Mucosa of stomach (tissue), 1 donor: ENCODE data around the gene LRRC10.
A peak's percentile ranks its signal among the peaks of the same experiment; 100 is the strongest.

Experiments used
- H3K27me3 ChIP-seq: one replicate; pipeline ENCODE4 v1.7.0; 2013; ENCODE audit warnings: mild to moderate bottlenecking, low read length; ENCODE audit not compliant: control insufficient read depth, insufficient read depth
- H3K36me3 ChIP-seq: one replicate; pipeline ENCODE4 v1.7.0; 2013; ENCODE audit warnings: low read length; ENCODE audit not compliant: control insufficient read depth, insufficient read depth
- H3K4me1 ChIP-seq: one replicate; pipeline ENCODE4 v1.7.0; 2013; ENCODE audit warnings: mild to moderate bottlenecking, low read length; ENCODE audit not compliant: control insufficient read depth, insufficient read depth
- H3K4me3 ChIP-seq: one replicate; pipeline ENCODE4 v1.7.0; 2013; ENCODE audit warnings: low read length
- H3K9ac ChIP-seq: one replicate; pipeline ENCODE4 v1.7.0; 2013; ENCODE audit warnings: mild to moderate bottlenecking, low read length, moderate library complexity
- H3K9me3 ChIP-seq: one replicate; pipeline ENCODE4 v1.7.0; 2013; ENCODE audit warnings: mild to moderate bottlenecking, low read length, moderate library complexity; ENCODE audit not compliant: control insufficient read depth
- donor health status: Pancreatic carcinoma.

LRRC10 gene

GRCh38 chr12:69585189-69586062 is 25.3 kb downstream of the LRRC10 start, which contains the start of gene CCT2:
CCT2 (plus strand) TSS chr12:69585459; CDS start chr12:69585522, 63 bp downstream.
- Histone ChIP-seq H3K36me3 (no peaks in the 10 kb centered on the region), H3K27me3 (no peaks in the 10 kb centered on the region), H3K4me1 (no peaks in the 10 kb centered on the region), H3K9me3 (no peaks in the 10 kb centered on the region), H3K9ac (peak within 1 kb of the TSS; percentile 89), H3K4me3 (peak within 1 kb of the TSS; percentile 99)

GRCh38 chr12:69583203-69583602 is 27.5 kb downstream of the LRRC10 start:
- Histone ChIP-seq H3K36me3 (no peaks in the 10 kb centered on the region), H3K27me3 (no peaks in the 10 kb centered on the region), H3K4me1 (no peaks in the 10 kb centered on the region), H3K9ac (no peak overlapping the region), H3K4me3 (no peak overlapping the region), H3K9me3 (no peaks in the 10 kb centered on the region)

DNA sequence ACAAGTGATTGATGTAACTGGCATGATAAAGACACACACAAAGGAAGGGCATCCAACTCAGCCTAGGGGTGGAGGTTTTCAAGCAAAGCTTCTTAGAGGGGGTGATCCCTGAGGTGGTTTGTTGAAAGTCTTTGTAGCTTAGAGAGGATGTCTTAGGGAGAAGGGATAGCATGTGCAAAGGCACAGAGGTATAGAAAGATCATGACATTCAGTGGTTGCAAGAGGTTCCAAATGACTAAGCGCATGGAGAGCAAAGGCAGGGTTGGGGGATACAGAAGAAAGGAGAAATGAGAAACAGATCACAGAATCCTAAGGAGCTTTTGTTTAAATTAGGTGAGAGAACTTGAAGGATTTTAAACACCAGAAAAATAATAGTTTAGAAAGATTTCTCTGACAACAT is 30.6 kb downstream of the LRRC10 start:
- Histone ChIP-seq H3K9ac (no peak overlapping the region), H3K27me3 (no peaks in the 10 kb centered on the region), H3K36me3 (no peaks in the 10 kb centered on the region), H3K9me3 (no peaks in the 10 kb centered on the region), H3K4me1 (no peaks in the 10 kb centered on the region), H3K4me3 (no peak overlapping the region)

DNA sequence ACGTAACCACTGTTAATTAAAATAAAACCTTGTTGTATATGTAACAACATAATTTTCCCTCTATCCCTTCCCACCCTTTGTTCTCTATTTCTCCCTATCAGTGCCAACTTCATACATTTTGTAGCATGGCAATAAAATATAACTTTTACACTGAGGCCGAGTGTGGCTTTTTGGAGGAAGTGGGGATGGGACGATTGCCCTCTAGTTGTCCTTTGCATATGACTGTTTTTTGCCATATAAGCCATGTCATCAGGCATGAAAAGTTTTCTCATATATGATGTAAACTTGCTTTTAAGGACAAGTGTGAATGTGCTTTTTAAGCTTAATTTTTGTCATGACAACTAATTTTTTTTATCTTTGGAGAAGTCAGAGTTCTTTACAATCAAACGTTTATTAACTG is 31.7 kb downstream of the LRRC10 start:
- Histone ChIP-seq H3K36me3 (no peaks in the 10 kb centered on the region), H3K4me3 (no peak overlapping the region), H3K9me3 (no peaks in the 10 kb centered on the region), H3K9ac (no peak overlapping the region), H3K27me3 (no peaks in the 10 kb centered on the region), H3K4me1 (no peaks in the 10 kb centered on the region)

GRCh38 chr12:69578283-69578682 is 32.4 kb downstream of the LRRC10 start:
- H3K4me1 ChIP-seq, result no peaks in the 10 kb centered on the region
- H3K27me3 ChIP-seq, result no peaks in the 10 kb centered on the region
- H3K9me3 ChIP-seq, result no peaks in the 10 kb centered on the region
- no peak overlapping the region for H3K4me3 ChIP-seq
- no peaks in the 10 kb centered on the region for H3K36me3 ChIP-seq
- H3K9ac ChIP-seq, result no peak overlapping the region

DNA sequence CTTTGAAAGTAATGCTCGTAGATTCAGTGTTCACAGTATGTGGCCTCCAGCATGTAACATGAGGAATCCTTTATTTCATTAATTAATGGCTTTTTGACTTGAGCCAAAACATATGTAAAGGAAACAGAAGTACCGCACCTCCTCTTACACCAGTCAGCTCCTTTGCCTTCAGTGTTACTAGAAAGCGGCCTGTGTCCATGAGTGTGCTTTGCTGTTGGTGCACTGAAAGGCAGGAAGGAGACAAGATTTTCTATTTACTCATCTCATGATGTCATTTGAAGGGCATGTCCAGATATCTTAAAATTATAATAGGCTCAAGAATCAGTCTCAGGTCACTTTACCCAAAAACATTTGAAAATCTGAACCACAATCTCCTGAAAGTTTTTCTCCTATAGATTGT is 35.4 kb downstream of the LRRC10 start:
- Histone ChIP-seq H3K4me1 (no peaks in the 10 kb centered on the region), H3K36me3 (no peaks in the 10 kb centered on the region), H3K4me3 (no peak overlapping the region), H3K27me3 (no peaks in the 10 kb centered on the region), H3K9me3 (no peaks in the 10 kb centered on the region), H3K9ac (no peak overlapping the region)

DNA sequence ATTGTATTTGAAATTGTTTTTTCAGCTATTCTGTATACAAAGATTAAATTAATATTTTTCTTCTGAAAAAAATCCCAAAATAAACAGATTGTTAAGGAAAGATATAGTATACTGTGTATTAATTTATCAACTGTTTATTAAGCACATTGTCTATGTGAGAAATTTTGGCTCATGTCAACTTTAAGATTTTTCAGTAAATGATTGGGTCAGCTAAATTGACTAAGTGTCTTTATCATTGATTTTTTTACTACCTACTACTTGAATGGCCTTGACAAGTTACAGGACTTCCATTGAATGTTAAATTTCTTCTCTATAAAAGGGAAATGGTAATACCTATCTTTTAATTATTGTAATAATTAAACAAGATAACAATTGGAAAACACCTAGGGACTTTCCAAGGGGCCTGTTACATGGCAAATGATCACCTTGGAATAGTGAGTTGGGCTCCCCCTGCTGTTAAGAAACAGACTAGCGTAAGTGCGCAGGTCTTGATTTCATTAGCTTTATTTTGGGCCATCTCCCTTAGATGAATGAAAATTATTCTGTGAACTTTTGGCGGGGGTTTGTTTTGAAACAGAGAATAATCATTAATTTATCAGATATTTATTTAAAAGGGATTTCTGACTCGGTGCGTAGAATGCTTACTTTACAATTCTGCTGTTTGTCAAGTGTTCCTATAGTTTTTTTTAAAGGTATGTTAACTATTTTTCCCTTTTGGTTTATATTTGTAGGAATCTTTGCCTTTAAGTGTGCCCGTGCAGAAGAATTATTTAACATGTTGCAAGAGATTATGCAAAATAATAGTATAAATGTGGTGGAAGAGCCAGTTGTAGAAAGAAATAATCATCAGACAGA is 39.9 kb downstream of the LRRC10 start:
- Histone ChIP-seq H3K9ac (no peak overlapping the region), H3K9me3 (no peaks in the 10 kb centered on the region), H3K4me1 (no peaks in the 10 kb centered on the region), H3K27me3 (no peaks in the 10 kb centered on the region), H3K4me3 (no peak overlapping the region), H3K36me3 (no peaks in the 10 kb centered on the region)

DNA sequence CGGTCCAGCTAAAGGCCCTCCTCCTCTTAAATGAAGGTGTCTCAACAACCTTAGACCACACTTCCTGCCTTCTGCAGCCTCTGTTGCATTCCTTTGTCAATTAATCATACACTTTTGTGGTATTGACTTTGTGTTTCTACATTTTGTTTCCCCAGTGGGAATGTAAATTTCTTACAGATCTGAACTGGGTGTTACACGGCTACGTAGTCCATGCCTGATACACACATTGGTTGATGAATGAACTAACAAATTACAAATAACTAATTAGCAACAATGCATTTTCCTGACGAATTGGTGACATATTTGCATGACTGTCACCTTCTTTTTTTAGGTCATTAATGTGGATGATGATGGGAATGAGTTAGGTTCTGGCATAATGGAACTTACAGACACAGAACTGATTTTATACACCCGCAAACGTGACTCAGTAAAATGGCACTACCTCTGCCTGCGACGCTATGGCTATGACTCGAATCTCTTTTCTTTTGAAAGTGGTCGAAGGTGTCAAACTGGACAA is 40.6 kb downstream of the LRRC10 start:
- H3K4me1 ChIP-seq, result no peaks in the 10 kb centered on the region
- no peak overlapping the region for H3K4me3 ChIP-seq
- no peaks in the 10 kb centered on the region for H3K36me3 ChIP-seq
- no peak overlapping the region for H3K9ac ChIP-seq
- no peaks in the 10 kb centered on the region for H3K27me3 ChIP-seq
- no peaks in the 10 kb centered on the region for H3K9me3 ChIP-seq

GRCh38 chr12:69569236-69569635 is 41.5 kb downstream of the LRRC10 start:
- H3K36me3 ChIP-seq, result no peaks in the 10 kb centered on the region
- no peaks in the 10 kb centered on the region for H3K4me1 ChIP-seq
- H3K4me3 ChIP-seq, result no peak overlapping the region
- H3K9me3 ChIP-seq, result no peaks in the 10 kb centered on the region
- H3K27me3 ChIP-seq, result no peaks in the 10 kb centered on the region
- no peak overlapping the region for H3K9ac ChIP-seq

- H3K36me3 ChIP-seq, result no peaks in the 10 kb centered on the region
- H3K4me1 ChIP-seq, result no peaks in the 10 kb centered on the region
- no peaks in the 10 kb centered on the region for H3K9me3 ChIP-seq
- H3K27me3 ChIP-seq, result no peaks in the 10 kb centered on the region
- H3K4me3 ChIP-seq, result no peak overlapping the region
- no peak overlapping the region for H3K9ac ChIP-seq
These were observed 44.1 kb downstream of the LRRC10 start for GRCh38 chr12:69566603-69567002.

DNA sequence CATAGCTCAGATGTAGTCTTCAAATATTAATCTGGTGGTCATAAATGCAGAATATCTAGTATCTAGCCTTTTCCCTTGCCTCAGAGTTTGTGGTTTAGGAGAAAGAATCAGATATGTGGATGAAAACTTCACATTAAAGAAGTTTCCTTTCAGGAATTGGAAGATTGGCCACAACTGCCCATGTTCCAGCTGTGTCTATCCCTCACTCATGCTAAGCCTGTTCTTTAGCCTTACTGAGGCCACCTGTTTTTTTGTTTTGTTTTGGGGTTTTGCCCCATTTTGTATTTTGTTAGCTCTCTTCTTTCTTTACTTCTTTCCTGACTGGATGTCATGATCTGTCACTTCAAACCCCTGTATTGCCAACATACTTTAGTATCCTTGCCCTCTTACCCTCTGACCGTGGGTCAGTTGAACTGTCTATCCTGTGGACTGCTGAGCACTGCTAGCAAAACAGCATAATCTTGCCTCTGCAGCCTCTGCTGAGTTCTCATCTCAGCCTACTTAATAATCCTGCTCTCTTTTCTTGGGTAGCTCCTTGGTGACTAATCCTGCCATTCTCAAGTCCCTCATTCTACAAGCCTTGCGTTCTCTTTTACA is 47.4 kb downstream of the LRRC10 start:
- Histone ChIP-seq H3K27me3 (no peaks in the 10 kb centered on the region), H3K9ac (no peak overlapping the region), H3K9me3 (no peaks in the 10 kb centered on the region), H3K4me1 (no peaks in the 10 kb centered on the region), H3K36me3 (no peaks in the 10 kb centered on the region), H3K4me3 (no peak overlapping the region)
